Measurements from ENCODE around the gene EXOC3L4.

DNA sequence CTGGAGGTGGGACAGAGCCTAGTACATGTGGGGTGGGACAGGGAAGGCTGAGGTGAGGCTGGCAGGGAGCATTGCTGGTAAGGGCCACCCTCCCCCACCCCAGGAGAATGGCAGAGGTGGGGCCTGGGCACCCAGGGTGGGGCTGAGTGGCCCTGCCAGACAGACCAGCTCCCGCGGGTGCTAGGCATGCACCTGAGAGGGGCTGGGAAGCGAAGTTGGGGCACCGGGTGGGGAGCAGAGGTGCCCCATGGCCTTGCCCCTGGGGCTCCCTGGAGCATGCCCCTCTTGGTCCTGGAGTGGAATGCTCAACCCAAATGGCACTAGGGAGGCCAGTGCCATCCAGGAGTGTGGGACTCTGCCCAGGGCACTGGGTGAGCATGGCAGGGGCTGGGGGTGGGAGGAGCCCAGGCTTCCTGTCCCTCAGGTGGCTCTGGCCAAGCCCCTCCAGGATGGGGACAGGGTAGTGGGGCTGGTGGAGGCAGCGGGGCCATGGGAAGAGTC is 30.0 kb downstream of the EXOC3L4 start:
- TF ChIP-seq, protein P1, sequence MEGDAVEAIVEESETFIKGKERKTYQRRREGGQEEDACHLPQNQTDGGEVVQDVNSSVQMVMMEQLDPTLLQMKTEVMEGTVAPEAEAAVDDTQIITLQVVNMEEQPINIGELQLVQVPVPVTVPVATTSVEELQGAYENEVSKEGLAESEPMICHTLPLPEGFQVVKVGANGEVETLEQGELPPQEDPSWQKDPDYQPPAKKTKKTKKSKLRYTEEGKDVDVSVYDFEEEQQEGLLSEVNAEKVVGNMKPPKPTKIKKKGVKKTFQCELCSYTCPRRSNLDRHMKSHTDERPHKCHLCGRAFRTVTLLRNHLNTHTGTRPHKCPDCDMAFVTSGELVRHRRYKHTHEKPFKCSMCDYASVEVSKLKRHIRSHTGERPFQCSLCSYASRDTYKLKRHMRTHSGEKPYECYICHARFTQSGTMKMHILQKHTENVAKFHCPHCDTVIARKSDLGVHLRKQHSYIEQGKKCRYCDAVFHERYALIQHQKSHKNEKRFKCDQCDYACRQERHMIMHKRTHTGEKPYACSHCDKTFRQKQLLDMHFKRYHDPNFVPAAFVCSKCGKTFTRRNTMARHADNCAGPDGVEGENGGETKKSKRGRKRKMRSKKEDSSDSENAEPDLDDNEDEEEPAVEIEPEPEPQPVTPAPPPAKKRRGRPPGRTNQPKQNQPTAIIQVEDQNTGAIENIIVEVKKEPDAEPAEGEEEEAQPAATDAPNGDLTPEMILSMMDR (conservative IDR thresholded peaks at IDR 0.05; ENCODE audit: low read length): no peak
- TF ChIP-seq EZH2phosphoT487 (IDR thresholded peaks at IDR 0.05; ENCODE audit: borderline replicate concordance, low read depth, low read length): no peak

Data from OCI-LY7 (cell line).